ENCODE measurements around the gene PPP2R5D. TPM values are rescaled to one million over a fixed set of nuclear protein-coding genes. Genes with fewer than 3 reads are reported as not detected.

PPP2R5D gene
- total and polyA plus RNA-seq, 4 donors = 19.0 to 26.8 (median 21.9) TPM

- DNase-seq (no peak), ATAC-seq (ENCODE audit: insufficient read depth, low FRiP score) (no peak)
- TF ChIP-seq CTCF (IDR thresholded peaks at IDR 0.05; ENCODE audit: control extremely low read depth, extremely low read depth) = no peak
- no peak overlapping the region for H3K9ac ChIP-seq (ENCODE audit: insufficient read depth in 1 of 2, low read length in 2 of 2)
- H3K36me3 ChIP-seq (ENCODE audit: control insufficient read depth in 4 of 4, insufficient read depth in 4 of 4, low read length in 4 of 4) = peaks cover 0 to 18% (median 7%) of the 10 kb centered on the region in 4 donors
- no peak overlapping the region for H3K4me3 ChIP-seq
- peaks cover 0 to 4% (median 3%) of the 10 kb centered on the region in 3 donors for H3K27me3 ChIP-seq (ENCODE audit: control insufficient read depth in 3 of 3, insufficient read depth in 3 of 3, low read length in 2 of 3)
- peaks cover 0 to 14% (median 2%) of the 10 kb centered on the region in 5 donors for H3K4me1 ChIP-seq (ENCODE audit: control insufficient read depth in 5 of 5, insufficient read depth in 5 of 5, low read length in 5 of 5)
- peak overlapping the region in 1 of 2 donors; percentile 52 for H3K27ac ChIP-seq (ENCODE audit: low read depth in 1 of 2, low read length in 1 of 2)
- no peaks in the 10 kb centered on the region for H3K9me3 ChIP-seq (ENCODE audit: control insufficient read depth in 4 of 4, insufficient read depth in 3 of 4, low read length in 3 of 4)
- WGBS, 2 donors = 14 to 47% methylated on average over 13 of the region's 13 CpGs
Measured at GRCh38 chr6:42959917-42960242, 24.5 kb upstream of the PPP2R5D start.

- no peak for TF ChIP-seq CTCF (IDR thresholded peaks at IDR 0.05; ENCODE audit: control extremely low read depth, extremely low read depth)
- Histone ChIP-seq H3K27ac (ENCODE audit: low read depth in 1 of 2, low read length in 1 of 2) (peak within 1 kb of the TSS in 1 of 2 donors; percentile 54), H3K4me1 (ENCODE audit: control insufficient read depth in 5 of 5, insufficient read depth in 5 of 5, low read length in 5 of 5) (peaks cover 0 to 14% (median 2%) of the 10 kb centered on the region in 5 donors), H3K9me3 (ENCODE audit: control insufficient read depth in 4 of 4, insufficient read depth in 3 of 4, low read length in 3 of 4) (no peaks in the 10 kb centered on the region), H3K4me3 (peak within 1 kb of the TSS; percentile 8), H3K9ac (ENCODE audit: insufficient read depth in 1 of 2, low read length in 2 of 2) (no peak within 1 kb of the TSS), H3K36me3 (ENCODE audit: control insufficient read depth in 4 of 4, insufficient read depth in 4 of 4, low read length in 4 of 4) (peaks cover 0 to 23% (median 9%) of the 10 kb centered on the region in 4 donors), H3K27me3 (ENCODE audit: control insufficient read depth in 3 of 3, insufficient read depth in 3 of 3, low read length in 2 of 3) (peaks cover 0 to 4% (median 3%) of the 10 kb centered on the region in 3 donors)
- DNase-seq (peak; percentile 25 to 54 (median 43)), ATAC-seq (ENCODE audit: insufficient read depth, low FRiP score) (peak; percentile 85)
- 3% methylated on average over 61 to 62 of the region's 62 CpGs for WGBS, 2 donors
Measured at GRCh38 chr6:42960243-42961019, 23.9 kb upstream of the PPP2R5D start, which contains the start of gene GNMT. Gene GNMT, plus strand, starts transcription at chr6:42960754. Its CDS starts 14 bp downstream, at chr6:42960768.

DNA sequence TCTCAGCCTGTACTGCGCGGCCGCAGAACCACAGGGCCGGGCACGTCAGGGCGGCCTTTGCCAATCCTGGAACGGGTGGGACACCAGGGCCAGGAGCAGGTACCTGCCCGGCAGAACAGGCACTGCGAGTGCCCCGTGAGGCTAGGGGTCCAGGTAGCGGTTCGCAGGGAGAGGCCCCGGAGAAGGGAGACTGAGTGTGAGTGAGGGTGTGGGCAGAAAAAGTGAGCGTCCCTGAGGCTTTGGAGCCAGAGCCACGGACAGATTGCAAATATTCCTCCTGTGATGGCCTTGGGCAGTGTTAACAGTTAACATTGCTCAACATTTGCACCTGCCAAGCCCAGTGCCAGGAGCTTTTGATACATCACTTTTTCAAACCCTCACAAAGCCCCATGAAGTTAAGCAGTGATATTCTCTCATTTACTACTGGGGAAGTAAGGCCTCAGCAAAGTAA lies 23.3 kb upstream of the PPP2R5D start:
- DNase-seq (no peak), ATAC-seq (ENCODE audit: insufficient read depth, low FRiP score) (no peak)
- peak overlapping the region in 1 of 2 donors; percentile 13 for H3K27ac ChIP-seq (ENCODE audit: low read depth in 1 of 2, low read length in 1 of 2)
- H3K27me3 ChIP-seq (ENCODE audit: control insufficient read depth in 3 of 3, insufficient read depth in 3 of 3, low read length in 2 of 3) = peaks cover 0 to 4% (median 3%) of the 10 kb centered on the region in 3 donors
- peaks cover 0 to 28% (median 9%) of the 10 kb centered on the region in 4 donors for H3K36me3 ChIP-seq (ENCODE audit: control insufficient read depth in 4 of 4, insufficient read depth in 4 of 4, low read length in 4 of 4)
- no peak for TF ChIP-seq CTCF (IDR thresholded peaks at IDR 0.05; ENCODE audit: control extremely low read depth, extremely low read depth)
- 27 to 28% methylated on average over 15 of the region's 15 CpGs for WGBS, 2 donors
- H3K9ac ChIP-seq (ENCODE audit: insufficient read depth in 1 of 2, low read length in 2 of 2) = no peak overlapping the region
- H3K4me3 ChIP-seq = peak overlapping the region; percentile 8
- H3K4me1 ChIP-seq (ENCODE audit: control insufficient read depth in 5 of 5, insufficient read depth in 5 of 5, low read length in 5 of 5) = peaks cover 0 to 14% (median 2%) of the 10 kb centered on the region in 5 donors
- H3K9me3 ChIP-seq (ENCODE audit: control insufficient read depth in 4 of 4, insufficient read depth in 3 of 4, low read length in 3 of 4) = no peaks in the 10 kb centered on the region

Data from lung (tissue), 12 donors.